ENCODE results near the gene HOXD11.
A peak's percentile ranks its signal among the peaks of the same experiment; 100 is the strongest.

The HOXD11 gene

DNA sequence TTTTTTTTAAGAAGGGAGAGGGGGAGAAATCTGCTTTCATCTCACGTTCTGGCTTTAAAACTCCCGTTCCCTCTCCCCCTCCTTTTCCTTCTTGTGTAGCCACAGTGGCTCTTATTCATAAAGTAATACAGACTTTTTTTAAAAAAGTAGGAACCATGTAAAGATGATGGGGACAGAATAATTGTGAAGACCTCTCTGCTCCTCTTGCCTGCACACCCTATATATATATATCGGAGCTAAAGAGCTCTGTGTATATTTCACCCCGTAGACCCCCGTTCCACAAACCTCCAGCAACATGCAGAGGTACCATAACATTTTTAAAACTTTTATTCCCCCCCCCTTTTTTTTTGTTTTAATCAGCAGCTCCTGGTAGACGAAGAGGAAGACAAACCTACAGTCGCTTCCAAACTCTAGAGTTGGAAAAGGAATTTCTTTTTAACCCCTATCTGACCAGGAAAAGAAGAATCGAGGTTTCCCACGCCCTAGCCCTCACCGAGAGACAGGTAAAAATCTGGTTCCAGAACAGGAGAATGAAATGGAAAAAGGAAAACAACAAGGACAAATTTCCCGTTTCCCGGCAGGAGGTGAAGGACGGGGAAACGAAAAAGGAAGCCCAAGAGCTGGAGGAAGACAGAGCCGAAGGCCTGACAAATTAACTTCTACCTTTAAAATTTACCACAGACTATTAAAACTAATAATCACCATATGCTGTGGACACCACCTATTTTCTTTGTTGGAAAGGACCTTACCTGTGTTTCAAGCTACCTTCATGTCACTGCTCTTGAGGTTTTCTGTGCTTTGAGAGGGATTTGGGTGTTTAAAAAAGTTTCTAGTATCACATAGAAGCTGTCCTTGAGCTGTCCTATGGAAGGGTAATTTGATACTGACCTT lies 24.1 kb downstream of the HOXD11 start:
- no peak for DNase-seq (ENCODE audit: low read depth in 2 of 3, low spot score in 1 of 3)

DNA sequence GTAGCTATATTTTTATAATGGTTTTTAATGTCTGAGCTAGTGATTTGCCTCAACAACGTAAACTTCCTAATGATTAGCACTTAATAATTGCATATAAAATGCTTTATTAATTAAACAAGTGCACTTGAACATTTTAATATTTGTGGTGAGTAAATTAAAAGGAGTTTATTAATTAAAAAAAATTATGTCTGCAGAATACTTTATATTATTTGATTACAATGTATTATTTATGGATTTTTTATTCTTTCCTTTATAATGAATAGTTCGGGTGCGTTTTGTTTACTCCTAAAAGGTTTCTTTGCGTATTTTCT lies 24.7 kb downstream of the HOXD11 start:
- no peak for DNase-seq (ENCODE audit: low read depth in 2 of 3, low spot score in 1 of 3)

DNA sequence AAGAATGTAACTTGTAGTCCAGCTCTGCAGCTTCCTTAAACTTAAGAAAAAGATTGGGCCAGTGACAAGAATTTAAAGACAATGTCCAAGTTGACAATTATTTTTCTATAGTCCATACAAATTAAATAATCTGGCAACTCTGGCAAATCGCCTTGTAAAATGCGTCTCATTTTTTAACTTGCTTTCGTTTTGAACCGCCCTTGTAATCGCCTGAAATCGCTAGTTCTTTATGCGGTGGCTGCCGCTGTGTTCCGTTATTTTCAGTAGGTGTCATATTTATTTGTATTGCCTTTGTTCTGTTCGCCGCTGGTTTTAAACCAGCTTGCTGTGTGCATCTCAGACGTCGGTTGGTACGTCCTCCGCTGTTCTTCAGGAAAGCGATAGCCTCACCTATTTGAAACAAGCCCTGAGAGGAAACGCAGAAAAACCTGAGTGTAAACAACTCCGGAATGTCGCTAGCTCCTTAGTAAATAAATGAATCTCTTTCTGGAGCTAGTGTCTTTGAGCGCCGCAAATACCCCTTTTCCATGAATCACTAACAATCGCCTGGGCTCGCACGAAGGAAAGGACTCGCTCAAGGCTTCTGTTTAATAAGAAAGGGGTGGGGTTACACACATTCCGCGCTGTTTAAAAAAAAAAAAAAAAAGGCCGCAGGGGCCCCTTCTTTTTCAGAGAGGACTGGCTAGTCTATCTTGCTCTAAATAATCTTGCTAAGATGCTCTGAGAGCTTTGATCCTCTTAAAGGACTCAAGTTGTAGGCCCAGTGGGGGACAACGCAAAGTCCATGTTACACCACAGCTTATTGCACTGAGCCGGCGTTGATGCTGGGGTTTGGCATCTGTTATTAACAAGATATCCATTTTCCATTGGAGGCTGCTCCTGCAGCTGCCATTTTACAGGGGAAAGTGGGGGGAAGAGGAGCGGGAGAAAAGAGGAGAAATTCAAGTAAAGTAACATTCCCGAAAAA lies 25.4 kb downstream of the HOXD11 start:
- DNase-seq (ENCODE audit: low read depth in 2 of 3, low spot score in 1 of 3): no peak

GRCh38 chr2:176133389-176133788 lies 26.3 kb downstream of the HOXD11 start:
- no peak for DNase-seq (ENCODE audit: low read depth in 2 of 3, low spot score in 1 of 3)

- no peak for DNase-seq (ENCODE audit: low read depth in 2 of 3, low spot score in 1 of 3)
Measured at GRCh38 chr2:176134035-176134434, 27.0 kb downstream of the HOXD11 start.

DNA sequence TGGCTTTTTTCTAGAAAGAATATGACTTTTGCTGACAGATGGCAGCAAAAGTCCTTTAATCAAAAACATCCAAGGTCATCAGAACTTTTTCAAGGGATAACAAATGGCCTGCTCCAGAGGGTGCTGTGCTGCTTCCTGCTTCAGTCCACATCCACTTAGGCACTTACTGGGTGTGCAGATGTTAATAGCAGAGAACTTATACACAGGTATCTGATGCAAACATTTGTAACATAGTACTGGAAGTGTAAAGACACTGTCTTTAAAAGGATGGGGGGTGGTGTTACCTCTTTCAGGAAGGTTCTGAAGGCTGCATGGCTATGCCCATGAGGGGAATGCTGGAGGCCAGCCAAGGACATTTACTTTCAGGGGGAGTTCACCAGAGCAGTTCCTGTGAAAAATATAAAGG lies 28.0 kb downstream of the HOXD11 start:
- DNase-seq (ENCODE audit: low read depth in 2 of 3, low spot score in 1 of 3): no peak

GRCh38 chr2:176136374-176137251 lies 29.5 kb downstream of the HOXD11 start:
- DNase-seq (ENCODE audit: low read depth in 2 of 3, low spot score in 1 of 3): no peak

- no peak for DNase-seq (ENCODE audit: low read depth in 2 of 3, low spot score in 1 of 3)
Measured at GRCh38 chr2:176137252-176137580, 30.1 kb downstream of the HOXD11 start.

DNA sequence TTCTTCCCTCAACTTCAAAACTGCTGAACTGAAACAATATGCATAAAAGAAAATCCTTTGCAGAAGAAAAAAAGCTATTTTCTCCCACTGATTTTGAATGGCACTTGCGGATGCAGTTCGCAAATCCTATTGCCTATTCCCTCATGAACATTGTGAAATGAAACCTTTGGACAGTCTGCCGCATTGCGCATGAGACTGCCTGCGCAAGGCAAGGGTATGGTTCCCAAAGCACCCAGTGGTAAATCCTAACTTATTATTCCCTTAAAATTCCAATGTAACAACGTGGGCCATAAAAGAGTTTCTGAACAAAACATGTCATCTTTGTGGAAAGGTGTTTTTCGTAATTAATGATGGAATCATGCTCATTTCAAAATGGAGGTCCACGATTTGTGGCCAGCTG lies 30.8 kb downstream of the HOXD11 start:
- DNase-seq (ENCODE audit: low read depth in 2 of 3, low spot score in 1 of 3): no peak

- DNase-seq (ENCODE audit: low read depth in 2 of 3, low spot score in 1 of 3): no peak
Measured at GRCh38 chr2:176138526-176138922, 31.4 kb downstream of the HOXD11 start.

DNA sequence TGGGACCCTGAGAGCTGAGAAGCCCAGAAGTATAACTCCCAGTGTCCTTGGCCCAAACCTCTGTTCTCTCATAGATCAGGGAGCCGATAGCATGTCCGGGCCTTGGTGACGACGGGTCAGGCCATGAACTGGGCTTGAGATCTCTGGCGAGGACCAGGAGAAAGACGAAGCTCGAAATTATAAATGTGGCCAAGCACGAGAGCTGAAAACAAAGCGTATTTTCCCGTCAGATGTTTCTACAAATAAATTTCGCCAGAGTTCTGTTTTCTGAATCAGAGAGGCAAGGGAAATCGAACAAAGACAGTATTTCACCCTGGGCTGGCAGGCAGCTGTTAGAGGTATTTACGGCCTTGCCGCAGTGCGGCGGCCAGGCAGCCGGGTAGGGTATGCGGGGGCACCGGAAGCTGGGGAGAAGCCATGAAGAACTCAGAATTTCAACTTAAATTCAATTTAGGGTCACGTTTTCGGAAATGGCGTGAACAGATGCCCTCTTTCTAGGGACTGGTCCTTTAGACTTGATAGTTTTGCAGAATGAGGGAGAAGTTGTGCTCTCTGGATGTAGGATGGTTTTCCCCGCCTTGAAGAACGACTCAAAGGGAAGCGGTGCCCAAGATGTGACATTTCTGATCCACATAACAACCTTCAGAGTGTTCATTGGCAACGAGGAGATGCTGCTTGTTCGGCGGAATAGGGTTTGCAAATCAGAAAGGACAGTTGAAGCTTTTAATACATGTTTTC lies 32.0 kb downstream of the HOXD11 start:
- DNase-seq (ENCODE audit: low read depth in 2 of 3, low spot score in 1 of 3): no peak

GRCh38 chr2:176139661-176140512 lies 32.8 kb downstream of the HOXD11 start:
- DNase-seq (ENCODE audit: low read depth in 2 of 3, low spot score in 1 of 3): no peak

- DNase-seq (ENCODE audit: low read depth in 2 of 3, low spot score in 1 of 3): peak; percentile 44 to 58 (median 52)
Measured at GRCh38 chr2:176140513-176141317, 33.6 kb downstream of the HOXD11 start.

DNA sequence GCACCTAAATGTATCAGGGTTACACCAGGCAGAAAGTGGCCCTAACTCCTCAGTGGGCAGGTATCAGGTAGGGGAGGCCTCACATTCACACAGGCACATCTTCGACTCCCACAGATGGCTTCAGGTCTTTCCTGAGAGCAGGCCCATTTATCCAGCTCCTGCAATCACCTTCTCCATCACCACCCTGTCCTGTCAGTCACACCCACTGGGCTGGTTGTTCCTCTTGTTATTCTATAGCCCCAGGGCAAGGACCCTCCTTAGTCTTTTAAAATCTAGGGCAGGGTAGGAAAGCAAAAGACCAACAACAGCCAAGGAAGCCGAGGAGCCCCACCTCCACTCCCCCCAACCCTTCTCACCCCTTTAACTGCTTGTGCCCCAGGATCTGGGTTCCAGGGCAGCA lies 35.2 kb downstream of the HOXD11 start:
- DNase-seq (ENCODE audit: low read depth in 2 of 3, low spot score in 1 of 3): no peak

GRCh38 chr2:176145085-176145969 lies 38.2 kb downstream of the HOXD11 start:
- DNase-seq (ENCODE audit: low read depth in 2 of 3, low spot score in 1 of 3): no peak

DNA sequence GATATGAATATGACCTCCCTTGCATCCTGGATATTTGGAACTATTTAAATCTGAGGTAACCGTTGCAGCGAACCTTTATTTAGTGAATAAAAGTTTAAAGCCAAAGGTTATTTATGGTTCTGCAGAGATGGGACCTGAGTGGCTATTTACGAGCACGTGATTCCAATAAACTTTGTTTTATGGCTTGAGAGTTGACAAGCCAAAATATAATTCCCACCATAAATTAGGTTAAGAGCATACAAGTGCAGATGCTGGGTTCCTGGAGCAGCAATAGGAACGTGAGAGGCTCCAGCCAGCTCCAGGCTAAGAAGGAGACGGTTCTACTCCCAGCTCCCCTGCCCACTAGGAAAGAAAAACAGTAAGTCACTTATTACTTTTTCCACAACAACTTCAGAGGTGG lies 39.0 kb downstream of the HOXD11 start:
- DNase-seq (ENCODE audit: low read depth in 2 of 3, low spot score in 1 of 3): no peak

GRCh38 chr2:176146645-176147044 lies 39.6 kb downstream of the HOXD11 start:
- no peak for DNase-seq (ENCODE audit: low read depth in 2 of 3, low spot score in 1 of 3)
